SK-N-SH treated with all-trans-retinoic acid at 6 μM for 48 hours (cell line): Measurements from ENCODE around the gene NEK7.

Experiments used
- TOX ChIP-seq: fragments of 250-450 bp; sonication (Bioruptor Pico); IDR thresholded peaks from 2 replicates; pipeline ENCODE4 v1.8.0; 2021; ENCODE audit warnings: mild to moderate bottlenecking, moderate library complexity, borderline replicate concordance
- ZC3H10 ChIP-seq: fragments of 250-450 bp; sonication (Bioruptor Pico); IDR thresholded peaks from 2 replicates; pipeline ENCODE4 v1.5.1; 2021; ENCODE audit warnings: mild to moderate bottlenecking, moderate library complexity
- ZFP3 ChIP-seq: fragments of 250-450 bp; sonication (Bioruptor Pico); IDR thresholded peaks from 2 replicates; pipeline ENCODE4 v1.5.0; 2020; ENCODE audit warnings: mild to moderate bottlenecking, moderate library complexity
- ZFP30 ChIP-seq: fragments of 450-650 bp; formaldehyde crosslinking; IDR thresholded peaks from 2 replicates; pipeline ENCODE4 v1.5.0; 2022; ENCODE audit warnings: mild to moderate bottlenecking, moderate library complexity
- ZNF565 ChIP-seq: fragments of 450-650 bp; formaldehyde crosslinking; conservative IDR thresholded peaks from 2 replicates; pipeline ENCODE4 v1.5.0; 2020; ENCODE audit warnings: low read depth, mild to moderate bottlenecking, moderate library complexity
- ZNF70 ChIP-seq: fragments of 450-650 bp; formaldehyde crosslinking; IDR thresholded peaks from 2 replicates; pipeline ENCODE4 v1.5.0; 2020; ENCODE audit warnings: mild to moderate bottlenecking, moderate library complexity
- ZNF8 ChIP-seq: fragments of 450-650 bp; formaldehyde crosslinking; IDR thresholded peaks from 2 replicates; pipeline ENCODE4 v1.5.0; 2020; ENCODE audit warnings: mild to moderate bottlenecking, moderate library complexity
- TF ChIP-seq, protein P1 (sequence below): fragments of 250-450 bp; sonication (Bioruptor Pico); IDR thresholded peaks from 2 replicates; pipeline ENCODE4 v1.5.1; 2020; ENCODE audit warnings: low read depth, mild to moderate bottlenecking, moderate library complexity
- TF ChIP-seq, protein P2 (sequence below): fragments of 250-450 bp; sonication (Bioruptor Pico); IDR thresholded peaks from 2 replicates; pipeline ENCODE4 v1.5.0; 2020; ENCODE audit warnings: mild to moderate bottlenecking, moderate library complexity

DNA sequence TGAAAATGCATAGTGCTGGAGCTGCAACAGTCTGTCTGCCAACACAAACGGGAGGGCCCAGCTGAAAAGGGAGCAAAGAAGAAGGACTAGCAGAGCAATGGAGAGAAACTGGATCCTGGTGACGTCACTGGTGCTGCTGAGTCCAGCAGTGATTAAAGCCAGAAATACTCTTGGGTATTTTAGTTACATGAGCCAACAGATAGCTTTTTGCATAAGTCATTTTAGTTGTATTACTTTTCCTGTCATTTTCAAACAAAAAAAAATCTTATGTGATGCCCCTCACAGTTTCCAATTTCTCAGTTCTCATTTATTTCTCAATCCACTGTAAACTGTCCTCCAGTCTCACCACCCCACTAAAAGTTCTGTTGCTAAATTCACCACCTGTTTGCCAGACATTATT, 38.7 kb upstream of the NEK7 start:
- peak; percentile 84; the same call in 1 of the 2 replicates for TF ChIP-seq TOX
- TF ChIP-seq, protein P1, sequence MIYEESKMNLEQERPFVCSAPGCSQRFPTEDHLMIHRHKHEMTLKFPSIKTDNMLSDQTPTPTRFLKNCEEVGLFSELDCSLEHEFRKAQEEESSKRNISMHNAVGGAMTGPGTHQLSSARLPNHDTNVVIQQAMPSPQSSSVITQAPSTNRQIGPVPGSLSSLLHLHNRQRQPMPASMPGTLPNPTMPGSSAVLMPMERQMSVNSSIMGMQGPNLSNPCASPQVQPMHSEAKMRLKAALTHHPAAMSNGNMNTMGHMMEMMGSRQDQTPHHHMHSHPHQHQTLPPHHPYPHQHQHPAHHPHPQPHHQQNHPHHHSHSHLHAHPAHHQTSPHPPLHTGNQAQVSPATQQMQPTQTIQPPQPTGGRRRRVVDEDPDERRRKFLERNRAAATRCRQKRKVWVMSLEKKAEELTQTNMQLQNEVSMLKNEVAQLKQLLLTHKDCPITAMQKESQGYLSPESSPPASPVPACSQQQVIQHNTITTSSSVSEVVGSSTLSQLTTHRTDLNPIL (CRISPR knock-in tag) = no peak
- no peak for TF ChIP-seq ZFP3
- TF ChIP-seq, protein P2, sequence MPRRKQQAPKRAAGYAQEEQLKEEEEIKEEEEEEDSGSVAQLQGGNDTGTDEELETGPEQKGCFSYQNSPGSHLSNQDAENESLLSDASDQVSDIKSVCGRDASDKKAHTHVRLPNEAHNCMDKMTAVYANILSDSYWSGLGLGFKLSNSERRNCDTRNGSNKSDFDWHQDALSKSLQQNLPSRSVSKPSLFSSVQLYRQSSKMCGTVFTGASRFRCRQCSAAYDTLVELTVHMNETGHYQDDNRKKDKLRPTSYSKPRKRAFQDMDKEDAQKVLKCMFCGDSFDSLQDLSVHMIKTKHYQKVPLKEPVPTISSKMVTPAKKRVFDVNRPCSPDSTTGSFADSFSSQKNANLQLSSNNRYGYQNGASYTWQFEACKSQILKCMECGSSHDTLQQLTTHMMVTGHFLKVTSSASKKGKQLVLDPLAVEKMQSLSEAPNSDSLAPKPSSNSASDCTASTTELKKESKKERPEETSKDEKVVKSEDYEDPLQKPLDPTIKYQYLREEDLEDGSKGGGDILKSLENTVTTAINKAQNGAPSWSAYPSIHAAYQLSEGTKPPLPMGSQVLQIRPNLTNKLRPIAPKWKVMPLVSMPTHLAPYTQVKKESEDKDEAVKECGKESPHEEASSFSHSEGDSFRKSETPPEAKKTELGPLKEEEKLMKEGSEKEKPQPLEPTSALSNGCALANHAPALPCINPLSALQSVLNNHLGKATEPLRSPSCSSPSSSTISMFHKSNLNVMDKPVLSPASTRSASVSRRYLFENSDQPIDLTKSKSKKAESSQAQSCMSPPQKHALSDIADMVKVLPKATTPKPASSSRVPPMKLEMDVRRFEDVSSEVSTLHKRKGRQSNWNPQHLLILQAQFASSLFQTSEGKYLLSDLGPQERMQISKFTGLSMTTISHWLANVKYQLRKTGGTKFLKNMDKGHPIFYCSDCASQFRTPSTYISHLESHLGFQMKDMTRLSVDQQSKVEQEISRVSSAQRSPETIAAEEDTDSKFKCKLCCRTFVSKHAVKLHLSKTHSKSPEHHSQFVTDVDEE = no peak
- no peak for TF ChIP-seq ZNF70 (CRISPR knock-in tag)
- TF ChIP-seq ZC3H10 (CRISPR knock-in tag) = no peak
- TF ChIP-seq ZNF565 (CRISPR knock-in tag) = no peak
- no peak for TF ChIP-seq ZFP30 (CRISPR knock-in tag)
- no peak for TF ChIP-seq ZNF8
